Peyer's patch (tissue), 4 donors: ENCODE results near the gene BLOC1S3.

ENCODE experiments used
- CTCF ChIP-seq, 6 experiments: fragments of 450-650 bp in 4 of 6; fragments of 200-600 bp in 2 of 6; sonication (generic) in 1 of 6; IDR thresholded peaks; one replicate each; pipeline ENCODE4 v1.5.1; 2017 to 2019; ENCODE audit warnings: antibody characterized with exemption in 6 of 6, mild to moderate bottlenecking in 3 of 6, moderate library complexity in 1 of 6
- POLR2A ChIP-seq, 2 donors: fragments of 450-650 bp; IDR thresholded peaks; one replicate each; pipeline ENCODE4 v1.5.1; 2017; ENCODE audit warnings: antibody characterized with exemption in 2 of 2, mild to moderate bottlenecking in 2 of 2, moderate library complexity in 2 of 2

GRCh38 chr19:45152504-45153338 lies 25.9 kb upstream of the BLOC1S3 start:
- TF ChIP-seq CTCF (IDR thresholded peaks at IDR 0.05) (no peak), POLR2A (IDR thresholded peaks at IDR 0.05) (no peak)
